Measurements from ENCODE around the gene OLFM3.

OLFM3 gene

GRCh38 chr1:101993710-101994109 lies 3.0 kb downstream of the OLFM3 start:
- TF ChIP-seq GABPA (IDR thresholded peaks at IDR 0.05; ENCODE audit: low read depth) = no peak
- TF ChIP-seq SPI1 (IDR thresholded peaks at IDR 0.05; ENCODE audit: borderline replicate concordance, low read depth) = no peak
- TF ChIP-seq POLR2AphosphoS5 (IDR thresholded peaks at IDR 0.05; ENCODE audit: low read depth) = no peak
- no peak for TF ChIP-seq CTCF (IDR thresholded peaks at IDR 0.05; ENCODE audit: insufficient read depth, low read length)
- TF ChIP-seq REST (IDR thresholded peaks at IDR 0.05; ENCODE audit: insufficient replicate concordance, low read depth) = no peak
- H3K27me3 ChIP-seq (ENCODE audit: insufficient read depth, poor library complexity, severe bottlenecking) = peaks cover 3% of the 10 kb centered on the region
- H3K4me3 ChIP-seq (replicated peaks; ENCODE audit: insufficient read depth, low read length) = no peak overlapping the region
- DNase-seq (ENCODE audit: low read depth in 1 of 2, low spot score in 1 of 2) = no peak
- no peak overlapping the region for H3K27ac ChIP-seq (replicated peaks)

DNA sequence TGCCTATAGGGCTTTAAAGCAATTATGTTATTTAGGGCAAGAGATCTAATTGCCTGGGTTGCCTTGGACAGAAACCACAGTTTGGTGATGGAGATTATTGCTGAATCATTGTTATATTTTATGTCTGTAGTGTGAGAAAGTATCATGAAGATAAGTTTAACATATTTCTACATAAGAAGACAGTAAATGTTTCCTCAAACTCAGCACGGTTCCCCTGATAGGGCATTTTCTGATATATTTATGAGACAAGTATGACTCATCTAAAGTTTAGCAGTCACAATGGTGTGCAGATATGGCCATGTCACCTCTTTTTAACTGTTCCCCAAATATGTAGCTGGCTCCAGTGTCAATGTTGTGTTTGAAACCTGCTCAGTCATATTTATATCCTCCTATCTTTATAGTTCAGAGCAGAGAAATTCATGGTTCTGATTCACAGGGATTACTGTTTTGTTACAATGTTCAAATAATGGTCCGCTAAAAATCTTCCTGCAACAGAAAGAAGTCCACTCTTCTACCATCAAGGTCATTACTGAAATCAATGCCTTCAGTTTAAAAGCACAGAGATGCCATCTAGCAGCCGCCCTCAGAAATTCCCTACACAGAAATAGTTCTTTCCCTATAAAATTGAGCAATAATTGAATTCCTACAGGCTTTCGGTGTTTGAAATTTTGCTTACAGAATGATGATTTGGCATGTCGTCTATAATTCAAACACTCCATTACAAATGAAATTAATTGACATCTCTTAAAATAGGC lies 3.7 kb downstream of the OLFM3 start:
- no peak for DNase-seq (ENCODE audit: low read depth in 1 of 2, low spot score in 1 of 2)
- TF ChIP-seq SPI1 (IDR thresholded peaks at IDR 0.05; ENCODE audit: borderline replicate concordance, low read depth) (no peak), POLR2AphosphoS5 (IDR thresholded peaks at IDR 0.05; ENCODE audit: low read depth) (no peak), GABPA (IDR thresholded peaks at IDR 0.05; ENCODE audit: low read depth) (no peak), CTCF (IDR thresholded peaks at IDR 0.05; ENCODE audit: insufficient read depth, low read length) (no peak), REST (IDR thresholded peaks at IDR 0.05; ENCODE audit: insufficient replicate concordance, low read depth) (no peak)
- H3K27ac ChIP-seq (replicated peaks) = no peak overlapping the region
- no peak overlapping the region for H3K4me3 ChIP-seq (replicated peaks; ENCODE audit: insufficient read depth, low read length)
- H3K27me3 ChIP-seq (ENCODE audit: insufficient read depth, poor library complexity, severe bottlenecking) = peaks cover 3% of the 10 kb centered on the region

DNA sequence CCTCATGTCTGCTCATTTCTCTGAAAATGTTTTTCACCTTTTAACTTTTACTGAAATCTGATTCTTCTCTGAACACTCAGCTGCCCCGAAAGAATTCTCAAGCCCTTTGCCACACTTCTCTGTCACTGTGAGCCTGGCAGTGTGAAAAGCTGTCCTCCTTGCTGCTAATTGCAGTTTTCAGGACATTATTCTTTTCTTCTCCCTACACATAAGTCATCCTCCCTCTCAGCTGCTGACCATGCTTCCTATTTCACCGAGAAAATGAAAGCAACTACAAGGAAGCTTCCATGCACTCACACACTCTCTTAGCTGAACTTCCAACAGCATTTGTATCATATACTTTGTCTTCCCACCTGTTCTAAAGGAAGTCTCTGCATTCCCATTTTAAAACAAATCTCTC lies 15.8 kb downstream of the OLFM3 start:
- TF ChIP-seq SPI1 (IDR thresholded peaks at IDR 0.05; ENCODE audit: borderline replicate concordance, low read depth) (no peak), POLR2AphosphoS5 (IDR thresholded peaks at IDR 0.05; ENCODE audit: low read depth) (no peak), REST (IDR thresholded peaks at IDR 0.05; ENCODE audit: insufficient replicate concordance, low read depth) (no peak), GABPA (IDR thresholded peaks at IDR 0.05; ENCODE audit: low read depth) (no peak)
- H3K4me3 ChIP-seq (replicated peaks; ENCODE audit: insufficient read depth, low read length) = no peak overlapping the region
- no peak overlapping the region for H3K27ac ChIP-seq (replicated peaks)
- DNase-seq (ENCODE audit: low read depth in 1 of 2, low spot score in 1 of 2) = no peak
- H3K27me3 ChIP-seq (ENCODE audit: insufficient read depth, poor library complexity, severe bottlenecking) = no peaks in the 10 kb centered on the region

Measured in HL-60 (cell line).